Adipose tissue (tissue), 3 donors: ENCODE measurements around the gene NBEAL2. TPM values are rescaled to one million over a fixed set of nuclear protein-coding genes. Genes with fewer than 3 reads are reported as not detected.
"Not testable (repeated sequence)": the region's sequence is repeated elsewhere in the genome, so short reads cannot be mapped to it uniquely, and the experiment has no call there.

Experiments used
- H3K27ac ChIP-seq: one replicate; pipeline ENCODE4 v1.5.1; 2013; ENCODE audit warnings: low read depth, low read length
- WGBS, 3 donors: extraction: QIAGEN DNeasy Blood & Tissue Kit; methylation state at CpG; one replicate each; pipeline ENCODE4 v1.1.7; 2013; 5-methylcytosine and 5-hydroxymethylcytosine counted together
- polyA plus RNA-seq, 3 donors: library from polyadenylated mRNA; stranded (reverse); fragments of 200-250 nt; gene quantifications; one replicate each; pipeline ENCODE4 v1.2.3, GENCODE V29; 2013
- donor health status: healthy with polysubstance abuse.
- donor health status: Bipolar disorder and iron deficiency.
- donor health status: healthy.

The NBEAL2 gene
- polyA plus RNA-seq, 3 donors, result 42.6 to 49.7 (median 42.8) TPM

DNA sequence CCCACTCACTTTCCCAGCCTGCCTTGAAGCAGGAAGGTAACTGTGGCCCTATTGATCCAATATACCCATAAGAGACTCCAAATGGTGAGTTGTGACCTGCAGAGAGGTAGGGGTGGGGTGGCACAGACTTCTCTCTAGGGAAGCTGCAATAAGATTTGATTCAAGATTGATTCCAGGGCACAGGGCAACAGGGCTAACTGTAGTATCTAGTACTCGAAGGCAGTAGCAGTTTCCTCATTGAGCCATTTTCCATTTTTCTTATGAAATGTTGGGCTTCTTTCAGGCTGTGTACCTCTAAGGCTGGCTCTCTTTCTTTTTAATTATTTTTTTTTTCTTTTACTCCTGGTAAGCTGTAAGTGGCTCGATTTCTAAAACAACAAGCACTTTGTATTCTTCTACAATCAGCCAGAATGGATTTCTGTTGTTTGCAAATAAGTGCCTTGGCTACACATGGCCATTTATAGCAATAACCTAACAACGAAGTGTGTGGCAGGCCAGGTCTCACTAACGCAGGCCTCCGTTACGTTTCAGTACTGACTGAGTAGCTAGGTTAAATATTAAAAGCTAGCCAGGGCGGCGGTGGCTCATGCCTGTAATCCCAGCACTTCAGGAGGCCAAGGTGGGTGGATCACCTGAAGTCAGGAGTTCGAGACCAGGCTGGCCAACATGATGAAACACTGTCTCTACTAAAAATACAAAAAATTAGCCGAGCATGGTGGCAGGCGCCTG, 22.2 kb upstream of the NBEAL2 start:
- WGBS, 3 donors, result 46 to 76% (median 66%) methylated on average over 11 of the region's 11 CpGs
- no peak overlapping the region for H3K27ac ChIP-seq

DNA sequence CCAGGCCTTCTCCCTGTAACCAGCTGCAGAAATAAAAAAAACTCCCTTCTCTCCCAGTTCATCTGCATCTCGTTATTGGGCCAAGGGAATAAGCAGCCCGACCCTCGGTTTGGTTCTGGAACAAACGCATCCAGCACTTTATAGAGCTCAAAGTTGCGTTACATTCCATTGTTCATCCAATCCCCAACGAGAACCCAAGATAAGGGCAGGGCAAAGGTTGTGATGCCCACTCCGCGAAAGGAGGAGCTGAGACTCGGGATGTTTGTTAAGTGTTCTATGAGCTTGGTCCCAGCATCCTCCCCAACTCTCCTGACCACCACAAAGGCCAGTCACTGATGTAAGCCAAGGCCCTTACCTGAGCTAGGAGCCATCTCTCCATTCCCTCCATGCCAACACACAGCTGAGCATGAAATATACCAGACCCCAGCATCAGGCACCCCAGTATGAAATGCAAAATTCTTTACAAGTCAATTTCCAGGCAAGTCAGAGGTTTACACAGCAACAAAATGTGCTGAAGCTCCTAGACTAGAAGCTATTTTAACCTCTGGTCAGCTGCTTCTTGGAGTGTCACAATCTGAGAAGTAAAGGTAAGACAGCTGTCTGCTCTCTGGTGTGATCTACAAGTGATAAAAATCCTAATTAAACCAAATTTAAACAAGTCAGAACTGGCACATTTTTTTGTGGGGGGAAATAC, 20.9 kb upstream of the NBEAL2 start:
- H3K27ac ChIP-seq, result no peak overlapping the region
- 51 to 78% (median 64%) methylated on average over 9 of the region's 9 CpGs for WGBS, 3 donors

DNA sequence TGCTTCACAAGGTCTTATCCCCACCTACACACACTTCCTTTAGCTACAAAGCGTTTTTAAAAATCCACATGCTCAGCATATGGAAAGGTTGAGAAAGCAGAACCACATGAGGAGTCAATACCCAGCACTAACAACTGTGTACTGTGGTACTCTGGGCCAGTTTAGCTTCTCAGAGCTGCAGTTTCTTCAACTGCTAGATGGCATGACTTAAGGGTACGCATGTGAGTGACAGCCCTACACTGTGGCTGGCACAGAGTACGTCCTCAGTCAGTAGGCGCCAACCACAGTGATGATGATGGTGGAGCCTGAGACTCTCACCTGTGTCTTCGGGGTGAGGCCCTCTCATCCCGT, 20.3 kb upstream of the NBEAL2 start:
- 71 to 82% (median 71%) methylated on average over 6 of the region's 6 CpGs for WGBS, 3 donors
- H3K27ac ChIP-seq, result no peak overlapping the region

DNA sequence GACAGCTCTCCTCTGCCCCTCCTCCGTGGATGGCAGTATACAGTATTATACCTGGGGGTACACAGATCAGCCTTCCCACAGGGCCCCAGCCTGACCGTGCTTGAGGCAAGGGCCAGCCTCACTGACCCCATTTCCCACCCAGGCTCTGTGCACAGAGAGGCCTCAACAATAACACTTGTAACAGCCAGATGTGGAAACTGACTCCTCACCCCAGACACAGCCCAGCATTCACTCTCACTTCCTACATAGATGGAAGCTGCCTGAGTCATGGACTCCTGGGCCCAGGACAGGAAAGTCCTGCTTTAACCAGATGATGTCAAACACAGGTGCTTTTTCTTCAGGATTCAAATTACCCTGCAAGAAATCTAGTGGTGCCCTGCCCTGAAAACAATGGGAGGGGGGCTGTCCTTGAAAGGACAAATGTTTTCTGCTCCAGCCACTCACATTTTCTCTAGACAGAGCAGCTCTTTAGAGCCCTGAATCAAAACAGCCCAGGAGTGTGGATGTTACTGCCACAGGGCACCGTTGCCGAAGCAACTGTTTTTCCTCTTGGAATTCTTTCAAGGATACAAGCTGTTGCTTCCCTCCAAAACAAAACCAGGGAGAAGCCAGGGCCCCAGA, 19.3 kb upstream of the NBEAL2 start:
- WGBS, 3 donors, result 17 to 50% (median 50%) methylated on average over 4 of the region's 4 CpGs

DNA sequence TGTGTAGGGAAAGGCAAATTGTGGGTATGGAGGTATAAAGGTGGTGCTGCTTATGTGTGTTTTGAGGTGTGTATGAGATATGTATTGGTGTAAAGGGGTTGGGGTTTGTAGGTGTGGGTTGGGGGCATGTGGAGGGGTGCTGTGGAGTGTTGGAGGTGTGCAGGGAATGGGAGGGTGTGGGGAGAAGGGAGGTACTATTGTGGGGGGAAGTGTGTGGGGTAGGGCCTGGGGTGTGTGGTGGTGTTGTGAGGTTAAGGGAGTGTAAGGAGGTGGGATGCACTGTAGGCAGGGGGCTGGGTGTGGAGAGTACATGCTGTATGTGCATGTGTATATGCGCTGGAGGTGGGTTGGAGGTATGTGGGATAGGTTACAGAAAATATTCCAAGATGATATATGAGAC, 18.6 kb upstream of the NBEAL2 start:
- H3K27ac ChIP-seq, result no peak overlapping the region
- 83 to 93% (median 88%) methylated on average over 1 of the region's 1 CpG for WGBS, 3 donors

More for the DNA sequence above, 19.3 kb upstream of the NBEAL2 start:
- H3K27ac ChIP-seq, result no peak overlapping the region

DNA sequence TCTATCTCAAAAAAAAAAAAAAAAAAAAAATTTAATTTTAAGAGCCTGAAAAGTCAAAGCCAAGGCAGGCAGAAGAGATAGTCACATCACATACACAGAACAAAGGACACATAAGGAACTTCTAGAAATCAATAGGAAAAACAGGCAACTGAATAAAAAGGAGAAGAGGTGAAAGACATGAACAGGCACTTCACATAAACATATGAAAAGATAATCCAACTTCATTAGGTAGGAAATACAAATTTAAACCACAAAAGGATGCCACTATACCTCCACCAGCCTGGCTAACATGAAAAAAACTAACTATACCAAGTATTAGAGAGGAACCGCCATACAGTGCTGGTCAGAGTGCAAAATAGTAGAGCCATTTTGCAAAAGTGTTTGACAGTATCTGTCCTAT, 17.0 kb upstream of the NBEAL2 start:
- H3K27ac ChIP-seq, result no peak overlapping the region
- WGBS, 3 donors, result 97 to 100% (median 98%) methylated on average over 1 of the region's 1 CpG

DNA sequence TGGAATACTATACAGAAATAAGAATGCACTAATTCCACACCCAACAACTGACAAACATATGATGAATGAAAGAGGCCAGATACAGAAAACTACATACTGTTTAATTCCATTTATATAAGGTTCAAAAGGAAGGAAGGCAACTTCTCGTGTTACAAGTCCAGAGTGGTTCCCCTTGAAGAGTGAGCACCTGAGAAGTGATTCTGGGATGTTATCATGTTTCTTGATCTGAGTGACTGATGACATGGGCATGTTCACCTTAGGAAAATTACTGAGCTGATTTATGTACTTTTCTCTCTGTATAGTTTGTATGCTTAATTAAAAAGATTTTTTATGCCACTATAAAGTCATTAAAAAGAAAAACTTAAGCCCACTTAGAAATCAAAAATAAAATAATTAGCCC, 16.5 kb upstream of the NBEAL2 start:
- WGBS, 3 donors, result 82 to 92% (median 83%) methylated on average over 1 of the region's 1 CpG
- no peak overlapping the region for H3K27ac ChIP-seq

DNA sequence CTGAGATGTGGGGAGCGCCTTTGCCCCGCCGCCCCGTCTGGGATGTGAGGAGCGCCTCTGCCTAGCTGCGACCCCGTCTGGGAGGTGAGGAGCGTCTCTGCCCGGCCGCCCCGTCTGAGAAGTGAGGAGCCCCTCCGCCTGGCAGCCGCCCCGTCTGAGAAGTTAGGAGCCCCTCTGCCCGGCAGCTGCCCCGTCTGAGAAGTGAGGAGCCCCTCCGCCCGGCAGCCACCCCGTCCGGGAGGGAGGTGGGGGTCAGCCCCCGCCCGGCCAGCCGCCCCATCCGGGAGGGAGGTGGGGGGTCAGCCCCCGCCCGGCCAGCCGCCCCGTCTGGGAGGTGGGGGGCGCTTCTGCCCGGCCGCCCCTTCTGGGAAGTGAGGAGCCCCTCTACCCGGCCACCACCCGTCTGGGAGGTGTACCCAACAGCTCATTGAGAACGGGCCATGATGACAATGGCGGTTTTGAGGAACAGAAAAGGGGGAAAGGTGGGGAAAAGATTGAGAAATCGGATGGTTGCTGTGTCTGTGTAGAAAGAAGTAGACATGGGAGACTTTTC, 15.4 kb upstream of the NBEAL2 start:
- H3K27ac ChIP-seq, result not testable (repeated sequence)
- 71 to 88% (median 80%) methylated on average over 24 to 36 of the region's 36 CpGs for WGBS, 3 donors

DNA sequence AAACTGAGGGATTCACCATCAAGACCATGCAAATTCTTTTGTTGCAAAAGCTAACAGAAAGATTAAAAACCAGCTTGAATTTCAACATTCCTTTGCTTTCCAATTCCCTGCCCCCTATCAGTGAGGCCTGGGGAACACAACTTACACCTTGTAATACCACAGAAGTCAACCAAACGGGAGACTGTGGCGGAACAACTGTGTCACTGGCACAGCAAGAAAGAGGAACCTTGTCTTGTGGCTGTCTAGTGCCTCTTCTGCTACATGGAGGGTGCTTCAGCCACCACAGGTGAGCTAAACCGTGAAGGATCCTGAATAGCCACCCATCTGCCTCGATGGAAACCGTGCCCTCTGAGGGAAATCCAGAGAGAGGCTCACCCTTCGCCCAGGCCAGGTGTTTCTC, 14.3 kb upstream of the NBEAL2 start:
- no peak overlapping the region for H3K27ac ChIP-seq
- 52 to 61% (median 59%) methylated on average over 6 of the region's 6 CpGs for WGBS, 3 donors

DNA sequence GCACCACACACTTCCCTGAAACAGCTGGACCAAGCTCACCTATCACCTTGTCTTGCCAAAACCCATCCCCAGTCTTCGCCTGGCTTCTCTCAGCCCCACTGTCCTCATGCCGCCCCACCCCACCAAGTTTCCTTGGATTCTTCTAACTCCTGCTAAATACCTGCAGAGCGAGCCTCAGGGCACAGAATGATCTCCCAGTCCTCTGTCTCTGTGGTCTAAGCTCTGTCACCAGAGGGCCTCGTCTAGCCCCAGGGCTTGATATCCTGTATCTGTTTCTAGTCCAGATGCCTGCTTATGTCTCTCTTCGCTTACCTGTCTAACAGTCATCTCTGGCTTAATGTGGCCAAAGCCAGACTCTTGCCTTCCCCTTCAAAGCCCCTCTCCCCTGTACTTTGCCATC, 12.7 kb upstream of the NBEAL2 start:
- no peak overlapping the region for H3K27ac ChIP-seq
- WGBS, 3 donors, result 76 to 82% (median 79%) methylated on average over 5 of the region's 5 CpGs

DNA sequence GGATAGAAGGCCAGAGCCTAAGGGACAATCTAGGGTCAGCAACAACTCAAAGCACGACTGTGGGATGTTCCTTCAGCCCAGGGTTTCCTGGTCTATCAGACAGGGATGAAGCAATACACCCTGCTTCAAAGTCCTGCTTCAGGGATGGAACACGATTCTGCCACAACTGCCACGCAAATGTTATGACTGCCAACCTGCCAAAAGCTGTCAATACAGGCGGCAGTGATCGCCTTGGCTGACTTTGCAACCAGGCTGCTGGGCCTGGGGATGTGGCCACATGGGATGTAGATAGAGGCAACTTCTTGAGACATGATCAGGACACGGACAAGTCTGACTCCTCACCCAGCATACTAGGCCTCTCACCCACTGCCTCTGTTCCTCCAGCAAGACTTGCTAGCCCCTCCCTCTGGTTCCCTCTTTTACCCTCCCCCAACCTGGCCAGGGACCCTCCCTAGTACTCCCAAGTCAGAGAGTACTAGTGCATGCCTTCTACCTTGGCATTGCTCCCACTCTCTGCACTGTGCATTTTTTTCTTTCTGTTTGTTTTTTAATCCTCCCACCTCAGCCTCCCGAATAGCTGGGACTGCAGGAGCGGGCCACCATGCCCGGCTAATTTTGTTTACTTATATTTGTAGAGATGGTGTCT, 10.6 kb upstream of the NBEAL2 start:
- no peak overlapping the region for H3K27ac ChIP-seq
- WGBS, 3 donors, result 36 to 43% (median 40%) methylated on average over 9 of the region's 9 CpGs

DNA sequence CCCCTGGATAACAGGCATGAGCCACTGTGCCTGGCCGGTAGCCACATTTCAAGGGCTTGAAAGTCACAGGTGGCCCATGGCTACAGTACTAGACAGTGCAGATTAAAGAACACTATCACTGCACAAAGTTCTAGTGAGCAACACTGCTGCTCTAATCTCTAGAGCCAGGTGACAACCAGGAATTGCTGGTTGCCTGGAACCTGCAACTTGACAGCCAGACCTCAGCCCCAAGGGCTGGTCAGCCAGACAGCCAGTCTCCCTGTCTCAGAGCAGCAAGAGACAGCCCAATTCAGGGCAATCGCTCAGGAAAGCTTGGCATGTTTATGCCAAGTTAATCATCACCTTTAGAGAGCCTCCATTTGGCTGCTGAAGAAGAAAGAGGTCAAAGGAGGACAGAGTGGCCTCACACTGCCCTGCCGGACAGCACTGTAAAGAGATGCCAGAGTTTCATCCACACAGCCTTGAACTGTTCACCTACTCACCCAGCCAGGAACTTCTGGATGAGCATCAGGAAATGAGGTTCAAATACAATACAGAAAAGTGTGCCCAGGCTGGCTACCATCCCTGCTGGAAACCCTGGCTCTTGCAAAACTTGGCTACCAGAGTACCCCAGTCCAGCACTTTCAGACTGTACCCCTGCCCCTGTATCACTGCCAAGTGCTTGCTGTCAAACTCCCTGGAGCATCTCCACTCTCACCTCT, 8.9 kb upstream of the NBEAL2 start:
- 7 to 47% (median 38%) methylated on average over 3 of the region's 3 CpGs for WGBS, 3 donors
- H3K27ac ChIP-seq, result no peak overlapping the region

DNA sequence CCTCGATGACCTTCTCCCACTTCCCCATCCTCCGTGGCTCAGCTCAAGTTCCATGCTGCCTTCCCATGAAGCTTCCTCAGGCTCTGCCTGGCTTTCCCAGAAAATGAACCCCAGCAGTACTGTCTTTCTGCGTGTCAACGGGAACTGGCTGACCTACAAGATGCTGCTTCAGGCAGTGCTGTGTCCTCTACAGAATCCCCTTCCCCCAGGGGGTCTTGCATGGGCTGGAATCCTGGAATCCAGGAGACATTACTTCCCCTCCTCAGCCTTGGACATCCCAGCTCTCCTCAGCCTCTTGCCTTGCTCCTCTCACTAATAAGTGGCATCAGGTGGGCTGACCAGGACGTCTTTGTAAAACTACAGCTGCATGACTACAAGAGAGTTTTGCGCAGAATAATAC, 8.3 kb upstream of the NBEAL2 start:
- 40 to 51% (median 45%) methylated on average over 6 of the region's 6 CpGs for WGBS, 3 donors
- H3K27ac ChIP-seq, result no peak overlapping the region

DNA sequence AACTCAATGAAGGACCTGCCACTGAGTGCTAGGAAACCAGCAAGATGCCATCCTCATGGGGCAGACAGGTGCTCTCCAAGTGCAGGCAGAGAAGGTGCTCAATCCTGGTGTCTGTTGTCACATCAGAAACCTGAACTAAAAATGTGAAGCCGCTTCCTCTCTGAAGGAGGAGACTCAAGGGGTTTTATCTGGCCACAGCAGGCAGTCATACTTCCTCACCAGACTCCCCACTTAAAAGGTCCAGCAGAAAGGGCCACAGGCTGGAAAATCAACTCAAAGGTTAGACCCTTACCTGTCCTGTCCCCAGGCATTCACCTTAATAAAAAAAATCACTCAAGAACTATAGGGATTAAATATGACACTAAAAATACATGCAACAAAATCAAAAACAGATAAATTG, 7.7 kb upstream of the NBEAL2 start:
- 54 to 100% (median 60%) methylated on average over 1 of the region's 1 CpG for WGBS, 3 donors
- H3K27ac ChIP-seq, result no peak overlapping the region

DNA sequence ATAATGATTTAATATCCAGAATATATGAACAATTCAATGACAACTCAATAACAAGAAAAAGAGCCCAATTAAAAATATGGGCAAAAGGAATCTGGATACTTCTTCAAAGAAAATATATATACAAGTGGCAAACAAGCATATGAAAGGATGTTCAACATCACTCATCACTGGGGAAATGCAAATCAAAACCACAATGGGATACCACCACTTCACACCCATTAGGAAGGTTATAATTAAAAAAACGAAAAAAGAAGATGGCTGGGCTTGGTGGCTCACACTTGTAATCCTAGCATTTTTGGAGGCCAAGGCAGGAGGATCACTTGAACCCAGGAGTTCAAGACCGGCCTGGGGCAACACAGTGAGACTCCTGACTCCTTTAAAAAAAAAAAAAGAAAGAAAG, 7.1 kb upstream of the NBEAL2 start:
- no peak overlapping the region for H3K27ac ChIP-seq
- 83 to 88% (median 84%) methylated on average over 2 of the region's 2 CpGs for WGBS, 3 donors

DNA sequence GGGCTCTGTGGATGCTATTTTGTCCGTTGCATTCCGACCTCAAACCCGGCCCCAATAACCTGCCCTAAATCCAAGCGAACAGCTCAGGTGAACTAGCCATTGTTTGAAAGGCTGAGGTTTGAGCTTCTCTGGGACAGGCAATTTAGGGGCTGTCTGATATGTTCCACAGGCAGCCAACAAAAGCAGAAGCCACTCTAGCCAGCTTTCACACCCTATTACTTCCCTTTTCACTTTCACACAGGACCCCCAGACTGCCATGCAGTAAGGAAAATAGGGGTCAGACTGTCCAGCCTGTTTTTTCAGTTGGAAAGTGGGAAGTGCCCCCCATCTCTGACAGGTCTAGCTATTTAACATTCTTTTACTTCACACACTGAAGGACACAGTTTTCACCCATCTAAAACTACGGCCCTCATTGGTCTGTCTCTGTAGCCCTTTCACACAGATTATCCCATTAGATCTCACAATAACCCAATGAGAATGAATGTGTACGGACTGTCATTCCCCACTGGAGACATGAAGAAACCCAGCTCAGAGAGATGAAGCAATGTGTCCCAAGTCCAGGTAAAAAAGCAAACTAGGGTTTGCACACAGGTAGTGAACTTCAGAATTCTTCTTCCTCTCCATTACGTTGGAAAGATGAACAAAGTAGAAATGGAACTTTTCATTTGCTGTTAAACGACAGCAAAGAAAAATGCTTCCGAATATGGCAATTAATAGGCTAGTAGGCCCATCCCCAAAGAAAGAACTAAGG, 4.9 kb upstream of the NBEAL2 start:
- H3K27ac ChIP-seq, result no peak overlapping the region
- WGBS, 3 donors, result 68 to 72% (median 68%) methylated on average over 9 of the region's 9 CpGs

DNA sequence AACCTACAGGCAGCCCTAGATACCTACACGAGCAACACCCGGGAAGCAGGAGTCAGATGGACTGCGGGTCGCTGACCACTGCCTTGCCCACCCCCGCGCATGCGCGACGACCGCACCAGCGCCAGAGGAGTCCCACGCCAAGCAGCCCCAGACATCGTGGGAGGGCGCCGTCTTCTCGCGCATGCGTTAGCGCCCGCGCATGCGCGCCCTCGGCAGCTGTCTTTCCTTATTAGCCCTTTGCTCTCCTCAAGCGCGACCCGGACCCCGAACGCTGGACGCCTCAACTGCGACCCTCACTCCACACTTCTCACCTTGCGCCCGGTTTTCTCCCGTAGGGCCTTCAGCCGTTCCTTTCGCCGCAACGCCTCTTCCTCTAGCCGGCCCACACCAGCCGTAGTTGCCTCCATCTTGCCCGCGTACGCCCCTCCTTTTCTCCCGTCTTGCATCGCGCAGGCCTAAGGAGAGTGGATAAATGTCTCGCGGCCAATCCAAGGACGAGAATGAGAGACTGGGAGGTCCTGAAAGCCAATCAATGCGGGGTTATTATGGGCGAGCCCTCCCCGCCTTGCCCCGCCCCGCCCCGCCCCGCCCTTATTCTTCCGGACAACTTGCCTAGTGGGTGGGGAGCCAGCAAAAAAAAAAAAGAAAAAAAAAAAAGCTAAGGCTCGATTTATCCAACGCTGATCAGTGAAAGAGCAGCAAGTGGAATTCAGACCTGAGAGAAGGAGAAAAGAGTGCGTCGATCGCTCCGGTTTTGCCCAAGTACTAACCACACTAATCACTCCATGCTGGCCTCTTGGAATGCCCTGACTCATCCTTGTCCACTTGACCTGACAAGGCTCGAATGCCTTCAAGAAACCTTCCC, 2.9 kb upstream of the NBEAL2 start, which contains the start of gene CCDC12:
TSS of gene CCDC12 (minus strand) at position 420 of the 865 bp plus-strand sequence. CDS start at position 407, 13 bp downstream.
- WGBS, 3 donors, result 0 to 1% (median 0%) methylated on average over 64 of the region's 64 CpGs

More for the DNA sequence above, 2.9 kb upstream of the NBEAL2 start, which contains the start of gene CCDC12:
- H3K27ac ChIP-seq, result no peak within 1 kb of the TSS
